Measurements from ENCODE around the gene NTN1. TPM values are rescaled to one million over a fixed set of nuclear protein-coding genes. Genes with fewer than 3 reads are reported as not detected.

Gene NTN1
- 0.29 and 0.36 TPM in 2 replicates for total RNA-seq

DNA sequence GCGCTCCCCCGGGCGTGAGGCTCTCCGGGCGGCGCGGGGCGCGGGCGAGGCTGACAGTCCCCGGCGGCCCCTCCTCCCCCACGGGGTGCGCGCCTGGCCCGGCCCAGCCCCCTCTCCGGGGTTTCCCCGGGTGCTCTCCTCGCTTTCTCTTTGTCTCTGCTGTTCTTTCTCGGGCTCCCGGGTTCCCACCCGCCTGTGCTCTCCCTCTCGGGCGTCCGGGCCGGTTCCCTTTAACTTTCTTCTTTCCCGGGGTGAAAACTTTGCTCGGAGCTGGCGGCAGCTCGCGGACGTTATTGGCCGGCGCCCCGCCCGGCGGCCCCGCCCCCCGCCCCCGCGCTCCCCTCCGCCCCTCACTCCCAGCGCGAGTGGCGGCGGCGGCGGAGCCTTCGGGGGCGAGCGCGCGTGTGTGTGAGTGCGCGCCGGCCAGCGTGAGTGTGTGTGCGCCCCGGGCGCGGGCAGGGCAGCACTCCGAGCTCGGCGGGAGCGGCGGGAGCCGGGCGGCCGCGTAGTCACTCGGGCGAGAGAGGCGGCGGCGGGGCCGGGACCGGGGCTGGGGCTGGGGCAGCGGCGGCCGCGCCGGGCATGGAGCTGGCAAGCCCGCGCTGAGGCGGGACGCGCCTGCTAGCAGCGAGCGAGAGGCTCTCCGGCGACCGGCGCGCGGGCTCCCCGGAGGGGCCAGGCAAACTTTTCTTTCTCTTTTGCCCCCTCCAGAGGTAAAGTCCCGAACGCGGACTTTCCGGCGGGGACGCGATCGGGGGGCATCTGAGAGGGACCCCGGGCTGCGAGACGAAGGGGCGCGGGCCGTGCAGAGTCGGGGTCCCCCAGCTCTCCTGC is at the start of gene NTN1:
TSS of gene NTN1 (plus strand) at position 353 of the 834 bp plus-strand sequence. CDS start 864 bp downstream, outside the sequence.
- Histone ChIP-seq H3K4me2 (ENCODE audit: insufficient read depth, low read length) (peak within 1 kb of the TSS; percentile 43), H3K27ac (ENCODE audit: low read depth, low read length) (no peak within 1 kb of the TSS), H3K4me1 (ENCODE audit: insufficient read depth, low read length) (no peaks in the 10 kb centered on the region)

DNA sequence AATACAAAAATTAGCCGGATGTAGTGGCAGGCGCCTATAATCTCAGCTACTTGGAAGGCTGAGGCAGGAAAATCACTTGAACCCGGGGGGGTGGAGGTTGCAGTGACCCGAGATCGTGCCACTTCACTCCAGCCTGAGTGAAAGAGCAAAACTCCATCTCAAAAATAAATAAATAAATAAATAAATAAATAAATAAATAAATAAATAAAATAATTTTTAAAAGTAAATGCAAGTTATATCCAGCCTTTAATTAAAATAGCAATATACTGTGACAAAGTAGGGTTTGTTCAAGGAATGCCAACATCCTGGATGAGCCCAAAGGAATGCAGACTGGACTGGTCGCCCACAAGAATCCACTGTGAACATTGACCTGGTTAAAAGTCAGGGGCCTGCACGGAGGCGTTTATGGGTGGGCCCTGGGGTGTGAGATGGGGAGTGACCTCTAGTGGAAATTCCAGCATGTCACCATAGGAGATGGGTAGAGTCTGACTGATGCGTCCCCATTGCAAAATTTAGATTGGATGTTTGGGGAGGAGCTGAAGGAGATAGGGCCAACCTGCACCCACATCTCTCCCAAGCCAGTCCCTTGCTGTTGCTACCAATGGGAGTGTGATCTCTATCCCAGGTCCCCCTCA is 46.1 kb upstream of the NTN1 start:
- Histone ChIP-seq H3K27ac (ENCODE audit: low read depth, low read length) (no peak overlapping the region), H3K4me1 (ENCODE audit: insufficient read depth, low read length) (no peaks in the 10 kb centered on the region), H3K79me2 (ENCODE audit: insufficient read depth, low read length) (no peaks in the 10 kb centered on the region), H3K4me2 (ENCODE audit: insufficient read depth, low read length) (no peak overlapping the region), H3K27me3 (ENCODE audit: insufficient read depth, low read length) (no peaks in the 10 kb centered on the region), H4K20me1 (ENCODE audit: insufficient read depth, low read length) (no peaks in the 10 kb centered on the region), H2AFZ (ENCODE audit: low read length) (no peak overlapping the region), H3K9me3 (ENCODE audit: low read depth, low read length) (no peaks in the 10 kb centered on the region), H3K36me3 (ENCODE audit: insufficient read depth, low read length) (no peaks in the 10 kb centered on the region), H3K4me3 (ENCODE audit: insufficient read depth, low read length) (no peak overlapping the region)
- TF ChIP-seq, protein P1, sequence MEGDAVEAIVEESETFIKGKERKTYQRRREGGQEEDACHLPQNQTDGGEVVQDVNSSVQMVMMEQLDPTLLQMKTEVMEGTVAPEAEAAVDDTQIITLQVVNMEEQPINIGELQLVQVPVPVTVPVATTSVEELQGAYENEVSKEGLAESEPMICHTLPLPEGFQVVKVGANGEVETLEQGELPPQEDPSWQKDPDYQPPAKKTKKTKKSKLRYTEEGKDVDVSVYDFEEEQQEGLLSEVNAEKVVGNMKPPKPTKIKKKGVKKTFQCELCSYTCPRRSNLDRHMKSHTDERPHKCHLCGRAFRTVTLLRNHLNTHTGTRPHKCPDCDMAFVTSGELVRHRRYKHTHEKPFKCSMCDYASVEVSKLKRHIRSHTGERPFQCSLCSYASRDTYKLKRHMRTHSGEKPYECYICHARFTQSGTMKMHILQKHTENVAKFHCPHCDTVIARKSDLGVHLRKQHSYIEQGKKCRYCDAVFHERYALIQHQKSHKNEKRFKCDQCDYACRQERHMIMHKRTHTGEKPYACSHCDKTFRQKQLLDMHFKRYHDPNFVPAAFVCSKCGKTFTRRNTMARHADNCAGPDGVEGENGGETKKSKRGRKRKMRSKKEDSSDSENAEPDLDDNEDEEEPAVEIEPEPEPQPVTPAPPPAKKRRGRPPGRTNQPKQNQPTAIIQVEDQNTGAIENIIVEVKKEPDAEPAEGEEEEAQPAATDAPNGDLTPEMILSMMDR (IDR thresholded peaks at IDR 0.05; ENCODE audit: extremely low read depth, low read depth, low read length), result no peak
- no peak for DNase-seq (ENCODE audit: insufficient read length, low spot score, missing footprints)

More for the DNA sequence above, at the start of gene NTN1:
- no peaks in the 10 kb centered on the region for H3K9me3 ChIP-seq (ENCODE audit: low read depth, low read length)
- no peaks in the 10 kb centered on the region for H3K79me2 ChIP-seq (ENCODE audit: insufficient read depth, low read length)
- H2AFZ ChIP-seq (ENCODE audit: low read length), result no peak within 1 kb of the TSS
- no peaks in the 10 kb centered on the region for H4K20me1 ChIP-seq (ENCODE audit: insufficient read depth, low read length)
- peak within 1 kb of the TSS; percentile 53 for H3K4me3 ChIP-seq (ENCODE audit: insufficient read depth, low read length)
- no peaks in the 10 kb centered on the region for H3K36me3 ChIP-seq (ENCODE audit: insufficient read depth, low read length)
- TF ChIP-seq, protein P1 (IDR thresholded peaks at IDR 0.05; ENCODE audit: extremely low read depth, low read depth, low read length), result no peak
- DNase-seq (ENCODE audit: insufficient read length, low spot score, missing footprints), result peak; percentile 92
- peaks cover 43% of the 10 kb centered on the region for H3K27me3 ChIP-seq (ENCODE audit: insufficient read depth, low read length)

DNA sequence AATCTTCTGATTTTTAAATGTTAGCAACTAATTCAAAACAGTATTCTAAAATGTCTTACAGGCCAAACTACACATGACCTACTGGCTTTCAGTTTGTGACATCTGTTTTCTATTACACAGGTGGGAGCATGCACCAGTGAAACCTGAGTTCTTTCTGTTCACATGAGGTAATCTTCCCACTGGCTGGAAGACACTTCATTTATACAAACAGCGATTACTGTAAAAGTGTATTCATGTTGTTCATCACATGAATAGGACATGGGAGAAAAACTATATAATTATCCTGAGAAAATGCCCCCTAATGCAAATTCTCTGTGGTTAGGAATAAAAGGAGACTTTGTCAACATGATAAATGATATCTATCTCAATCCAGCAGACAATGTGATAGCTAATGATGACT is 44.7 kb upstream of the NTN1 start:
- H3K27me3 ChIP-seq (ENCODE audit: insufficient read depth, low read length), result no peaks in the 10 kb centered on the region

More for the DNA sequence above, 44.7 kb upstream of the NTN1 start:
- no peak overlapping the region for H3K27ac ChIP-seq (ENCODE audit: low read depth, low read length)
- no peaks in the 10 kb centered on the region for H3K4me1 ChIP-seq (ENCODE audit: insufficient read depth, low read length)
- no peak for DNase-seq (ENCODE audit: insufficient read length, low spot score, missing footprints)
- no peaks in the 10 kb centered on the region for H3K9me3 ChIP-seq (ENCODE audit: low read depth, low read length)
- no peak overlapping the region for H2AFZ ChIP-seq (ENCODE audit: low read length)
- no peak overlapping the region for H3K4me2 ChIP-seq (ENCODE audit: insufficient read depth, low read length)
- no peak overlapping the region for H3K4me3 ChIP-seq (ENCODE audit: insufficient read depth, low read length)
- H3K79me2 ChIP-seq (ENCODE audit: insufficient read depth, low read length), result no peaks in the 10 kb centered on the region
- H3K36me3 ChIP-seq (ENCODE audit: insufficient read depth, low read length), result no peaks in the 10 kb centered on the region
- no peaks in the 10 kb centered on the region for H4K20me1 ChIP-seq (ENCODE audit: insufficient read depth, low read length)
- TF ChIP-seq, protein P1 (IDR thresholded peaks at IDR 0.05; ENCODE audit: extremely low read depth, low read depth, low read length), result no peak
